Adipocyte (in vitro differentiated cells): ENCODE measurements around the gene SNX13.

Source experiments
- DNase-seq: peaks from one replicate; pipeline ENCODE4 v3.0.0-alpha.2; 2015; ENCODE audit warnings: low read depth
- H3K27me3 ChIP-seq: replicated peaks from 2 replicates; pipeline ENCODE4 v1.7.0; 2013; ENCODE audit warnings: mild to moderate bottlenecking, low read length, moderate library complexity; ENCODE audit not compliant: control insufficient read depth, insufficient read depth
- H3K36me3 ChIP-seq: 2 replicates; pipeline ENCODE4 v1.7.0; 2013; ENCODE audit warnings: low read length, mild to moderate bottlenecking, moderate library complexity; ENCODE audit not compliant: control insufficient read depth, insufficient read depth, severe bottlenecking
- H3K4me1 ChIP-seq: 2 replicates; pipeline ENCODE4 v1.7.0; 2013; ENCODE audit warnings: mild to moderate bottlenecking, low read length, moderate library complexity; ENCODE audit not compliant: control insufficient read depth, insufficient read depth
- H3K4me3 ChIP-seq: 2 replicates; pipeline ENCODE4 v1.7.0; 2013; ENCODE audit warnings: mild to moderate bottlenecking, low read length, moderate library complexity
- H3K9ac ChIP-seq: 2 replicates; pipeline ENCODE4 v1.7.0; 2013; ENCODE audit warnings: mild to moderate bottlenecking, low read length, moderate library complexity
- H3K9me3 ChIP-seq: 2 replicates; pipeline ENCODE4 v1.7.0; 2013; ENCODE audit warnings: mild to moderate bottlenecking, low read length, moderate library complexity; ENCODE audit not compliant: control insufficient read depth

SNX13 gene

GRCh38 chr7:17845197-17845547 lies 95.1 kb downstream of the SNX13 start:
- DNase-seq, result no peak
- Histone ChIP-seq H3K4me3 (no peak overlapping the region), H3K9ac (no peak overlapping the region), H3K27me3 (no peaks in the 10 kb centered on the region), H3K4me1 (no peaks in the 10 kb centered on the region), H3K36me3 (peaks cover 45% of the 10 kb centered on the region), H3K9me3 (peaks cover 10% of the 10 kb centered on the region)

DNA sequence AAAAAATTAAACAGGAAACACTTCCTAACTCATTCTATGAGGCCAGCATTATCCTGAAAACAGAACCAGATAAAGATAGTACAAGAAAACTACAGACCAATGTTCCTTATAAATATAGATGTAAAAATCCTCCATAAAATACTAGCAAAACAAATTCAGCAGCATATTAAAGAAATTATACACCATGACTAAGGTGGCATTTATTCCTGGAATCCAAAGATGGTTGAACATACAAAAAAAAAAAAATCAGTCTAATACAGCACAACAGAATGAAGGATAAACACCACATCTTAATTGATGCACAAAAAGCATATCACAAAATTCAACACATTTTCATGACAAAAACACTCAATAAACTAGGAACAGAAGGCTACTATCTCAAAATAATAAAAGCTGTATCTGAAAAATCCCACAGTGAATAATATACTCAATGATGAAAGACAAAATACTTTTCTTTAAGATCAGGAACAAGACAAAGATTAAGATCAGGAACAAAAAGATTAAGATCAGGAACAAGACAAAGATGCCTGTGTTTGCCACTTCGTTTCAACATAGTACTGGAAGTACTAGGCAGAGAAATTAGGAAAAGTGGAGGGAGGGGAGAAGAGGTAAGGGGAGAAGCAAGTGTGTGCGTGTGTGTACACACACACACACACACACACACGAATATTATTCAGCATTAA lies 95.6 kb downstream of the SNX13 start:
- Histone ChIP-seq H3K9me3 (peaks cover 10% of the 10 kb centered on the region), H3K4me3 (no peak overlapping the region), H3K36me3 (peaks cover 45% of the 10 kb centered on the region), H3K27me3 (no peaks in the 10 kb centered on the region), H3K4me1 (no peaks in the 10 kb centered on the region), H3K9ac (no peak overlapping the region)
- DNase-seq, result peak; percentile 31

GRCh38 chr7:17844022-17844421 lies 96.3 kb downstream of the SNX13 start:
- H3K4me1 ChIP-seq, result no peaks in the 10 kb centered on the region
- no peak overlapping the region for H3K4me3 ChIP-seq
- no peak overlapping the region for H3K9ac ChIP-seq
- no peak for DNase-seq
- no peaks in the 10 kb centered on the region for H3K27me3 ChIP-seq
- peaks cover 49% of the 10 kb centered on the region for H3K36me3 ChIP-seq
- H3K9me3 ChIP-seq, result peaks cover 10% of the 10 kb centered on the region

GRCh38 chr7:17843041-17843440 lies 97.3 kb downstream of the SNX13 start:
- Histone ChIP-seq H3K36me3 (peaks cover 53% of the 10 kb centered on the region), H3K9me3 (peaks cover 10% of the 10 kb centered on the region), H3K4me1 (no peaks in the 10 kb centered on the region), H3K27me3 (no peaks in the 10 kb centered on the region), H3K9ac (no peak overlapping the region), H3K4me3 (no peak overlapping the region)
- no peak for DNase-seq

DNA sequence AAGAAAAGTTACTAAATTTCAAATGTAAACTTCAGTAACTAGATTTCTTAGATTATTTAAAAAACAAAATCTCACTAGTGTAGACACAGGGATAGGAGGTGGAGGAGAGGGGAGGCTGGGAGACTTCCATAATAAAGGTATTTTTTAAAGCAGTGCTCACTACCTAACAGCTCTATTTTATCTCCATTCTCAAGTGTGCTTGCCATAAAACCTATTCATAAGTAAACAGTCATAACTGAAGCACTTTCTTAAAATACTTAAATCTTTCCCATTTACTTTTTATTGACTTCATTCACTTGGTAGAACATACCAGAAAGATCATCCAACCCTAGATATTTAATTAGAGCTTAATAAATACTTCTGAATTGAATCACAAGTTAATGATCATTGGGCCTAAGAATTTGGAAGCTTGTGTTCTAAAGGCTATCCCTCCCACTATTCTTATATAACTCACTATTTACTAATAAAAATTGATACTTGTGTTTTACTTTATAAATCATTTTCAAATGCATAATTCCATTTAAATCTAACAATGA lies 107.4 kb downstream of the SNX13 start:
- Histone ChIP-seq H3K4me3 (no peak overlapping the region), H3K9ac (no peak overlapping the region), H3K9me3 (no peaks in the 10 kb centered on the region), H3K36me3 (peaks cover 24% of the 10 kb centered on the region), H3K4me1 (peaks cover 17% of the 10 kb centered on the region), H3K27me3 (no peaks in the 10 kb centered on the region)
- no peak for DNase-seq

GRCh38 chr7:17832242-17832641 lies 108.1 kb downstream of the SNX13 start:
- H3K4me1 ChIP-seq, result peaks cover 17% of the 10 kb centered on the region
- peaks cover 18% of the 10 kb centered on the region for H3K36me3 ChIP-seq
- no peak overlapping the region for H3K4me3 ChIP-seq
- no peaks in the 10 kb centered on the region for H3K9me3 ChIP-seq
- no peak for DNase-seq
- no peaks in the 10 kb centered on the region for H3K27me3 ChIP-seq
- H3K9ac ChIP-seq, result no peak overlapping the region

DNA sequence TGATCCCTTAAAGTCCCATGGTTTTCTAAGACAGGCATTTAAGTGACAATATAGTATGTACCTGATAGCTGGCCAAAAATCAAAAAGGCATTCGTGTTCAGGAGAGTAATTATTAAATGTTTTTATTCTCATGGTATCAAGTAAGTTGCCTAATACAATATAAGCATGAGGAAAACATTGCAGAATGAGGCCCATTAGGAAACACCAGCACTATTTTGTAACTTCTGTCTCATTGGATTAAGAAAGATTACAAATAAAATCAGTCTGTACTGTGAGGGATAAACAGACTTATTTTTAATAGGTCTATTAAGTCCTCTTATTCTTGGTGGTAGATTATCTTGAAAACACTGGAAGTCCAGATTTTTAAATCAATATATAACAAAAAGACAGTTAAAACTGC lies 110.1 kb downstream of the SNX13 start:
- Histone ChIP-seq H3K9me3 (no peaks in the 10 kb centered on the region), H3K4me3 (no peak overlapping the region), H3K9ac (no peak overlapping the region), H3K27me3 (no peaks in the 10 kb centered on the region), H3K4me1 (peaks cover 17% of the 10 kb centered on the region), H3K36me3 (peaks cover 12% of the 10 kb centered on the region)
- DNase-seq, result peak; percentile 78

DNA sequence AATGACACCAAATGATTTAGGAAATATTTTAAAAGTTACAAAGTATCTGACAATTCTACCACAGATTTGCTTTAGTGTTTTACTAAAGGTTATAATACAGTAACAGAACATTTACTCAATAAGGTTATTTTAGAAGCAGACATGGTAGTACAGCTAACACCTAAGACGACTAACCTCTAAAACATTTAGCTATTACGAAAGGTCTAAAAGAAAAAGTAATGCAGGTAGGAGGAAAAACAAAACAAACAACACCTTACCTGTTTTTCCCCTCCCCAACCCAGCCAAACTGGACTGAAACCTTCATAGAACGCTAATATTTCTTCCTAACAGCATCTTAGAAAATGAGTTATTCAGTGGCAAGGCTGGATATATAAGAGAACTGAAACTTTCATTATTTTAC lies 111.3 kb downstream of the SNX13 start:
- H3K9me3 ChIP-seq, result no peaks in the 10 kb centered on the region
- no peak for DNase-seq
- H3K9ac ChIP-seq, result no peak overlapping the region
- H3K27me3 ChIP-seq, result no peaks in the 10 kb centered on the region
- no peak overlapping the region for H3K4me3 ChIP-seq
- peaks cover 17% of the 10 kb centered on the region for H3K36me3 ChIP-seq
- peaks cover 16% of the 10 kb centered on the region for H3K4me1 ChIP-seq

- Histone ChIP-seq H3K4me1 (no peaks in the 10 kb centered on the region), H3K9me3 (no peaks in the 10 kb centered on the region), H3K4me3 (no peak overlapping the region), H3K36me3 (peaks cover 41% of the 10 kb centered on the region), H3K27me3 (no peaks in the 10 kb centered on the region), H3K9ac (no peak overlapping the region)
- no peak for DNase-seq
Observed at GRCh38 chr7:17822547-17823173, 117.6 kb downstream of the SNX13 start.

- Histone ChIP-seq H3K27me3 (no peaks in the 10 kb centered on the region), H3K9ac (no peak overlapping the region), H3K36me3 (peaks cover 43% of the 10 kb centered on the region), H3K4me1 (no peaks in the 10 kb centered on the region), H3K9me3 (peaks cover 2% of the 10 kb centered on the region), H3K4me3 (no peak overlapping the region)
- DNase-seq, result no peak
Observed at GRCh38 chr7:17816903-17817302, 123.4 kb downstream of the SNX13 start.

- Histone ChIP-seq H3K9ac (no peak overlapping the region), H3K9me3 (peaks cover 6% of the 10 kb centered on the region), H3K4me1 (no peaks in the 10 kb centered on the region), H3K36me3 (peaks cover 34% of the 10 kb centered on the region), H3K4me3 (no peak overlapping the region), H3K27me3 (no peaks in the 10 kb centered on the region)
- no peak for DNase-seq
Observed at GRCh38 chr7:17815318-17815717, 125.0 kb downstream of the SNX13 start.
